HK-2 (cell line): ENCODE measurements around the gene CD1E.
"Not testable (repeated sequence)": the region's sequence is repeated elsewhere in the genome, so short reads cannot be mapped to it uniquely, and the experiment has no call there.

ENCODE experiments used
- DNase-seq: peaks from one replicate; pipeline ENCODE4 v3.0.0-alpha.2; 2018; ENCODE audit not compliant: unreplicated experiment

The CD1E gene

GRCh38 chr1:158362482-158362881, 8.8 kb downstream of the CD1E start:
- DNase-seq: no peak

DNA sequence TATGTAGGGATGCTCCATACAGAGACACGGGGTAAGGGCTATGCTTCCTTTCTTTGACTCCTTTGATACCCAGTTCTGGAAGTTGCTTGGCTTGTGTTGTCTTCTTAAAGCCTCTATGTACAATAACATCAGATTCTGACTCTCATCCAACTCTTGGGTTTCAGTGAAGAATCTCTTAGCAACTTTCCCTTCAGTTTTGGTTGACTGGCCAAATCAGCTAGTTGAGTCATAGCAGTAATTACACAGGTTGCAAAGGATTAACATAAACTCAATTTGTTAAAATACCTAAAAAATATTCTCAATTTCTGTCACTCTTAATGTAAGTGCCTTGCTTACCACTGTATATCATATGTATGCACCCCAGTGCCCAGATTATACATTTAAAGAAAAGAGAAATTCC, 9.2 kb downstream of the CD1E start:
- DNase-seq: no peak

GRCh38 chr1:158366783-158367182, 13.1 kb downstream of the CD1E start:
- DNase-seq: no peak

DNA sequence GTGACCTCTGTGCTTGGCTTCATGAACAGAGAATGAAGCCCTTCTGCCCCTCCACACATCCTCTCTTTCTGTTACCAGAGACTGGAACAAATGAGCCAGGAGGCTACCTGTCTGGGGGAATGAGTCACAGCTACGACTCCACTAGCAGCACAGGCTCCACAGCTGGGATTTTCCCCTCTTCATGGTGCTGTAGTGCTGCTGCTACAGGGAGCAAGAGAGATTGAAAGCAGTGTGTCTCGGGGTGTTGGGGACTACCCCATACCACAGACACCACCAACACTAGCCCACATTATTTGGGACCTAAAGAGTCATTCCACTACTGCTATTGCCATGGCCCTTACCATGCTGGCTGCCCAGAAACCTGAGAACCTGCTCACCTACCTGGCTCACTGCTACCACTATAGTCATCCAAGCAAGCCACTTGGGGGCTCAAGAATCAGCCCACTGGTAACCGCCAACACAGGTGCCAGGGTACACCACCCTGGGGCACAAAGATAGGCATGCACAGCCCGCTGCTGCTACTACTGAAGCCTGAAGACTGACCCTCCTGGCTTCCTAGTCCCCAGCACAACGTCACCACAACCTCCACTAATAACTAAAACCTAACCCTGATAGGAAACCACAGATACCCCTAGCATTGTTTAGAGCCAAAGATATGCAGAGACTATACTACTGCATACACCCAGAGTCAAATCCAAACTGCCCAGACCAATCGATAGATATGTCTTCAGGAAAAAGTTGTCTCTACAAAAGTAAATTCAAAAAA, 17.7 kb downstream of the CD1E start:
- DNase-seq: peak; percentile 3

DNA sequence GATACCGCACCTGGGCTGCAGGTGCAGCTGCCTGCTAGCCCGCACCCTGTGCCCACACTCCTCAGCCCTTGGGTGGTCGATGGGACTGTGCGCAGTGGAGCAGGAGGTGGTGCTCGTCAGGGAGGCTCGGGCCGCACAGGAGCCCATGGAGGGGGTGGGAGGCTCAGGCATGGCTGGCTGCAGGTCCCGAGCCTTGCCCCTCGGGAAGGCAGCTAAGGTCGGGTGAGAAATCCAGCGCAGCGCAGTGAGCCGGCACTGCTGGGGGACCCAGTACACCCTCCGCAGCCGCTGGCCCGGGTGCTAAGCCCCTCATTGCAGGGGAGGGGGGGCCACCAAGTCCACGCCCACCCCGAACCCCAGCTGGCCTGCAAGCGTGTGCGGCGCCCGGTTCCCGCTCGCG, 20.4 kb downstream of the CD1E start:
- DNase-seq: not testable (repeated sequence)

- no peak for DNase-seq
Observed at GRCh38 chr1:158374860-158375259, 21.2 kb downstream of the CD1E start.

DNA sequence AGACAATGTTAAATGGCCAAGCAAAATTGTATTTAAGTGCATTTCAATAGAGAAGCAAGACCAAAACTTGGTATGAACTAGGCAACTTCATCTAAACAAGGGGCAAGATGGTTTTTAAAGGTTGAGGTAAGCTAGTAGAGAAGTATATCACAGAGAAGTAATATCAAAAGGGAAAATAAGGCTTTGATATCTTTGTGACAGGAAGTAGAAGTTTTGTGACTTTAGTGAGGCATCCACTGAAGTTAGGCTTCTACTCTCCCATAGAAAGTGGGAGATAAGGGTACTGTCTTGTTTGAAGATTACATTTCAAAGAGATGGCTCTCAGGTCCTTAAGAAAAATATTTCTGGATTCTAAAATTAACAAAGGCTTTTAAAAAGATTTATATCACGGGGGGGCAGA, 36.6 kb downstream of the CD1E start:
- no peak for DNase-seq

- no peak for DNase-seq
Observed at GRCh38 chr1:158391099-158391498, 37.4 kb downstream of the CD1E start.

DNA sequence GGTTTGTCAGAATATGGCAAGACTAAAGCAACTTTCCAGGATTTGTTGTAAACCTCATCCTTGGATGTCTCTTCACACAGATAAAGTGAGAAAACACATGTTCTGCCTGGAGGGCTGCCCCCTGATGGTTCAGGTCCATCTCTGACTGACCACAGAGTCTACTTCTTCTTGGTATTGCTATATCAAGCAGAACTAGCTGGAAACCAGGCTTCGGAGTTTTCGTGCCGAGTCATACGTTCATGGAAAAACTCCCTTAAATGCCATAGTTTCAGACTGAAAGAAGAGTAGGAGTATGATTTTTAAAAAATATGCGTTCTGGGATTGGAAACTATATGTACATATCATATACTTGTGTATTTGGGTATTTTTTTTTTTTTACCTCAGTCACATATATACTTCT, 39.8 kb downstream of the CD1E start:
- DNase-seq: no peak

- DNase-seq: no peak
Observed at GRCh38 chr1:158396646-158397045, 43.0 kb downstream of the CD1E start.

DNA sequence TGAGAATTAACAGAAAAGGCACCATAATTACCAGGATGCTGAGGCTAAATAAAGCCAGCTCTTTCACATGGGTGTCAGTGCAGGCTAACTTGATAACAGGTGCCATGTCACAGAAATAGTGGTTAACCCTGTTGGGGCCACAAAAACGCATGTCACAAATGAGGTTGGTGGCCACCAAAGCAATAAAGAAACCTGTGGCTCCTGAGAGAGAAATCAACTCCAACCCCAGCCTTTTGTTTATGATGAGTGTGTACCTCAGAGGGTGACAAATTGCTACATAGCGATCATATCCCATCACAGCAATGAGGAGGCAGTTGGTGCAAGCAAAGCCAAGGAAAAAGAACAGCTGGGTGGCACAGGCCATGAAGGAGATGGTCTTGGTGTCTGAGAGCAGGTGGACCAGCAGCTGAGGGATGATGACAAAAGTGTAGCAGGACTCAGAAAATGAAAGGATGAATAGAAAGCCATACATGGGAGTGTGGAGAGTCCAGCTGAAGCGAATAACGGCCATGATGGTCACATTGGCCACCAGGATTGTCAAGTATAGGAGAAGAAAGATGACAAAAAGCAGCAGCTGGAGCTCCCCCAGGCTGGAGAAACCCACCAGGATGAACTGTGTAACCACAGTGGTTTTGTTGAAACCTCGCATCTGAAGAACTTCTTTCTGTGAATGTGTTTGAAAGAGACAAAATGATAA, 45.3 kb downstream of the CD1E start, which contains the start of gene OR10T2:
Gene OR10T2 (minus strand): TSS at position 649 of the 697 bp plus-strand sequence. CDS start 0 bp downstream, at position 649.
- DNase-seq: no peak

DNA sequence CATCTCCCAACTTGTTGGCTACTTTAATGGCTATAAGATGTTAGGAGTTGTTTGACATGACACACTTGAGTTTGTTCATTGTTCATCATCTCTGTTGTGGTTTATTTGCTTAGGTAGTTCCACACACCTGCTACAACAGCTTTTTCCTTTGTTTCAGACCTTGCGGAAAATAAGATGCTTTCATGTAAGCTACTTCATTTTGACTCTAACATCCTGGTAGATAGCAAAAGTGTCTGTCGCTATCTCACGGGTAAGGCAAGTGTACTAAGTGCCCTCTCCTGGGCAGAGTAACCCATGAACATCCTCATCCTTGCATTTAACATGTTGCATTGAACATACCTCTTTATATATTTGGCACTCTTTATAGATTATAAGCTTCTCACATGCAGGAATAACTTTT, 47.2 kb downstream of the CD1E start:
- DNase-seq: no peak

GRCh38 chr1:158407092-158407491, 53.4 kb downstream of the CD1E start:
- DNase-seq: no peak
